Subcutaneous adipose tissue (tissue), 4 donors: Measurements from ENCODE around the gene CALHM6. TPM values are rescaled to one million over a fixed set of nuclear protein-coding genes. Genes with fewer than 3 reads are reported as not detected.

Experiments used
- total RNA-seq, 4 donors: library from RNA; depleted of rRNA; stranded (reverse); fragments of >200 nt; gene quantifications; one replicate each; pipeline ENCODE4 v1.1.0, GENCODE V29; 2016
- TF ChIP-seq, protein P1 (sequence below): fragments of 450-650 bp; IDR thresholded peaks from one replicate; pipeline ENCODE4 v1.5.1; 2016; ENCODE audit warnings: low read depth, mild to moderate bottlenecking, control low read depth, antibody characterized with exemption, moderate library complexity

Gene CALHM6
- total RNA-seq, 4 donors from 2014 or later: 0.65 to 9.2 (median 3.7) TPM

GRCh38 chr6:116476002-116476678, 15.0 kb downstream of the CALHM6 start:
- TF ChIP-seq, protein P1, sequence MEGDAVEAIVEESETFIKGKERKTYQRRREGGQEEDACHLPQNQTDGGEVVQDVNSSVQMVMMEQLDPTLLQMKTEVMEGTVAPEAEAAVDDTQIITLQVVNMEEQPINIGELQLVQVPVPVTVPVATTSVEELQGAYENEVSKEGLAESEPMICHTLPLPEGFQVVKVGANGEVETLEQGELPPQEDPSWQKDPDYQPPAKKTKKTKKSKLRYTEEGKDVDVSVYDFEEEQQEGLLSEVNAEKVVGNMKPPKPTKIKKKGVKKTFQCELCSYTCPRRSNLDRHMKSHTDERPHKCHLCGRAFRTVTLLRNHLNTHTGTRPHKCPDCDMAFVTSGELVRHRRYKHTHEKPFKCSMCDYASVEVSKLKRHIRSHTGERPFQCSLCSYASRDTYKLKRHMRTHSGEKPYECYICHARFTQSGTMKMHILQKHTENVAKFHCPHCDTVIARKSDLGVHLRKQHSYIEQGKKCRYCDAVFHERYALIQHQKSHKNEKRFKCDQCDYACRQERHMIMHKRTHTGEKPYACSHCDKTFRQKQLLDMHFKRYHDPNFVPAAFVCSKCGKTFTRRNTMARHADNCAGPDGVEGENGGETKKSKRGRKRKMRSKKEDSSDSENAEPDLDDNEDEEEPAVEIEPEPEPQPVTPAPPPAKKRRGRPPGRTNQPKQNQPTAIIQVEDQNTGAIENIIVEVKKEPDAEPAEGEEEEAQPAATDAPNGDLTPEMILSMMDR: no peak

DNA sequence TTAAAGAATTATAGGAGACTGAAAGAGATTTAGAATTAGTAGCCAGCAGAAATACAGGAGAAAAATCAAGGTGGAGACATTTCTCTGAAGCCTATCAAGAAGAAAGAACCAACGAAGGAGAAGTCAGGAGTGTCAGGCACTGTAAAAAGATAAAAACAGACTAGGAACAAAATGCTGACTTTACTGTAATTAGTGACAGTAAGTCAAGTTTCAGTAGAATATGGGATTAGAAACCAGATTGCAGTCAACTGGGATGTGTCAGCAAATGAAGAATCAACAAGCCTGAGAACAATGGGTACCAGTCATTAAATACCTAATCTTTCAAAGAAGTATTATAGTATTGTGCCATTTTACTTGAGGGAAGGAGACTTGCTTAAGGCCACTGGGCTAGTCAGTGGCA, 21.6 kb downstream of the CALHM6 start:
- TF ChIP-seq, protein P1: no peak

- TF ChIP-seq, protein P1: no peak
These were observed 22.4 kb downstream of the CALHM6 start for GRCh38 chr6:116483616-116484015.

DNA sequence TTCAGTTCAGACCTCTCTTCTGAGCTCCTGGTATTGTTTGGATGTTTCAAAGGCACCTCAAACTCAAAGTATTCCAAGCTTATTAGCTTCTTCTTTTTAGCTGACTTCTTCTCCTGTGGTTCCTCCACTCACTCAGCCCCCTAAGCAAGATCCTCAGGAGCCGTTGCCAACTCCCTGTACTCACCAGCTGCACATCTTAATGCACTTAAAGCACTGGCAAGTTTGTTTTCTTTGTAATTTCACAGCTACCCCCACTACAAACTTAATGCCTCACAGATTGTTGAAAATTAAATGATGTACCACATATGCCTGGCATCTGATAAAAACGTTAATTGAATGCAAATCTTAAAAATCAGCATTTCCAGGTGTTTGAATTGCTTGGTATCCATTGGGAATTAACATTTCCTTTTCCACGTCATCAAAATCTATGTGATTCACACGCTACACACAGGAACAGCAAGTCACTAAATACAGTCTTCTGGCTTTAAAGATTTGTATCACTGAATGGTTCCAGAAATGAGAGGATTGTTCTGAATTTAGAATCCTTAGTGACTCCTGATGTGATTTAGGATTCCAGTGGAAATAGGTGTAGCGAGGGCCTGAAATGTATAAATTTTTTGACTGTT, 24.5 kb downstream of the CALHM6 start:
- TF ChIP-seq, protein P1: no peak

GRCh38 chr6:116491610-116492330, 30.6 kb downstream of the CALHM6 start:
- TF ChIP-seq, protein P1: no peak

- TF ChIP-seq, protein P1: no peak
These were observed 31.3 kb downstream of the CALHM6 start for GRCh38 chr6:116492331-116493067.
